Cardiac muscle cell (in vitro differentiated cells and primary cell): Measurements from ENCODE around the gene AK9. TPM values are rescaled to one million over a fixed set of nuclear protein-coding genes. Genes with fewer than 3 reads are reported as not detected.

Experiments used
- DNase-seq, 2 donors: peaks; one replicate each; pipeline versions ENCODE4 v3.0.0 to v3.0.0-alpha.2; 2010 to 2017; ENCODE audit warnings: low read depth in 1 of 2, low spot score in 1 of 2
- H3K27ac ChIP-seq: fragments of 200-600 bp; sonication (generic); 2 replicates; pipeline ENCODE4 v1.5.1; 2016
- H3K27me3 ChIP-seq: fragments of 200-600 bp; sonication (generic); 2 replicates; pipeline ENCODE4 v1.6.0; 2016; ENCODE audit warnings: control low read depth
- H3K36me3 ChIP-seq: fragments of 200-600 bp; sonication (generic); 2 replicates; pipeline ENCODE4 v1.5.1; 2016; ENCODE audit warnings: control low read depth
- H3K4me1 ChIP-seq: fragments of 200-600 bp; sonication (generic); 2 replicates; pipeline ENCODE4 v1.8.1; 2017; ENCODE audit warnings: low read depth, mild to moderate bottlenecking, mixed run types
- H3K4me3 ChIP-seq: fragments of 200-600 bp; sonication (generic); 2 replicates; pipeline ENCODE4 v1.5.1; 2016; ENCODE audit warnings: mild to moderate bottlenecking
- H3K9me3 ChIP-seq: fragments of 200-600 bp; sonication (generic); 2 replicates; pipeline ENCODE4 v1.5.1; 2017; ENCODE audit warnings: low read depth, mild to moderate bottlenecking, control low read depth
- CTCF ChIP-seq: IDR thresholded peaks from 2 replicates; pipeline ENCODE4 v1.5.1; 2012; ENCODE audit warnings: low read depth, mild to moderate bottlenecking, low read length
- polyA plus RNA-seq: library from polyadenylated mRNA; unstranded; fragments of >200 nt; fragmentation: Nextera tagmentation; extraction: Ambion mirVana; gene quantifications from 2 replicates; pipeline ENCODE4 v1.2.1, GENCODE V29; 2016
- total RNA-seq: library from RNA; depleted of rRNA; stranded (reverse); fragments of >200 nt; gene quantifications from 2 replicates; pipeline ENCODE4 v1.2.3, GENCODE V29; 2016

The AK9 gene
- total and polyA plus RNA-seq, 2 experiments from 2014 or later = 8.3 to 18.6 TPM

DNA sequence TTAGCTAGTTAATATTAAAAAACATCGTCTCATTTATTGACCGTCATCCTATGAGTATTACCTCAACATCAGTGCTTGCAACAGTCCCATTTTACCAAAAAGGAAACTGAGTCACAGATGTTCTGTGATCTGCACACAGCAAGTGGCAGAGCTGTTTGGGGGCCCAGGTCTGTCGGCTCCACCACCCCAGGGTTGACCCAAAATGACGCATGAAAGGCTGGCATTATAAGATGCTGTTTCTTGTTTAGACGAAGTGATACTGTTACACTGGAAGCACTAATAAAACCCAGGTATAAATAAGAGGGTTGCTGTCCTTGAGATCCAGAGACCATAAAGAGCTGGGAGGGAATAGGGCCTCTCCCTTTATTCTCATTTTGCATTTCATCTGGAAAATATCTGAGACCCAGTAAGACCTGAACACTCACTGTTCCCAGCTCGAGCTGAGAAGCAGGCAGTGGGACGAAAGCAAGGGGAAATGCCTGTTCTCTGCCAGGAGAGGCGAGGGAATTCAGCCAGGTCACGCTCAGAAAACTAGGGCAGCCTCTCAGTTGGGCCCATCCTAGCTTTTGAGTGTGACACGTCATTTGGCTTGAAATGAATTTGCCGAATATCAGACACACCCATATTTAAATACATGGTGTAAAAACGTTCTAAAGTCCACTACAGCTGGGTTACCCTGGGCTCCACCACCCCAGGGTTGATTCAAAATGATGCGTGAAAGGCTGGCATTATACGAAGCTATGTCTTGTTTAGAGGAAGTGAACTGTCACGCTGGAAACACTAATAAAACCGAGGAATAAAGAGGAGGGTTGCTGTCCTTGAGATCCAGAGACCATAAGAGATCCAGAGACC is 234.1 kb downstream of the AK9 start:
- H3K4me1 ChIP-seq = no peaks in the 10 kb centered on the region
- H3K36me3 ChIP-seq = no peaks in the 10 kb centered on the region
- no peak for TF ChIP-seq CTCF
- H3K4me3 ChIP-seq = no peak overlapping the region
- H3K9me3 ChIP-seq = no peaks in the 10 kb centered on the region
- H3K27me3 ChIP-seq = peaks cover 7% of the 10 kb centered on the region
- H3K27ac ChIP-seq = no peak overlapping the region
- DNase-seq = peak in 1 of 2 donors; percentile 73

DNA sequence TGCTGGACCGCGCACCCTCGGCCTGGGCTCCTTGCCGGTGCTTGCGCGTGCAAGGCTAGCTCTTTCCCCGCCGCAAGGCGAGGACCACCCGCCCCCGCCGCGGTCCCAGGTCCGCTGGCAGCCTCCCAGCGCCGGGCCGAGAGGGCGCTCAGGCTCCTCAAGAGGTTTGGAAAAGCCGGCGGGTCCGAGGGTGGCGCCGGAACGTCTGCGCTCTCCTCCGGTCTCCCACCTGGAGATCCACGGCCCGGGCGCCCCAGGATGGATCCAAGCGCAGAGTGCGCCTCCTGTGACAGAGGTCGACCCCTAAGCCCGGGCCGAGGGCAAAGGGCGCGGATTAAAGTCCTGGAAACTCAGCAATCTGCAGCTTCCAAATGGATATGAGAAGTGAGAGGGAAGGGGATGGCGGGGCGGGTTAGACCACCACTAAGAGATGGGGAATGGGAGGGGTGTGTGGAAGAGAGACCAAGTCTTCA is 234.9 kb downstream of the AK9 start:
- H3K4me1 ChIP-seq = no peaks in the 10 kb centered on the region
- no peaks in the 10 kb centered on the region for H3K9me3 ChIP-seq
- H3K36me3 ChIP-seq = no peaks in the 10 kb centered on the region
- H3K27me3 ChIP-seq = peaks cover 7% of the 10 kb centered on the region
- no peak for TF ChIP-seq CTCF
- H3K27ac ChIP-seq = no peak overlapping the region
- peak overlapping the region; percentile 53 for H3K4me3 ChIP-seq
- peak in 1 of 2 donors; percentile 53 for DNase-seq

DNA sequence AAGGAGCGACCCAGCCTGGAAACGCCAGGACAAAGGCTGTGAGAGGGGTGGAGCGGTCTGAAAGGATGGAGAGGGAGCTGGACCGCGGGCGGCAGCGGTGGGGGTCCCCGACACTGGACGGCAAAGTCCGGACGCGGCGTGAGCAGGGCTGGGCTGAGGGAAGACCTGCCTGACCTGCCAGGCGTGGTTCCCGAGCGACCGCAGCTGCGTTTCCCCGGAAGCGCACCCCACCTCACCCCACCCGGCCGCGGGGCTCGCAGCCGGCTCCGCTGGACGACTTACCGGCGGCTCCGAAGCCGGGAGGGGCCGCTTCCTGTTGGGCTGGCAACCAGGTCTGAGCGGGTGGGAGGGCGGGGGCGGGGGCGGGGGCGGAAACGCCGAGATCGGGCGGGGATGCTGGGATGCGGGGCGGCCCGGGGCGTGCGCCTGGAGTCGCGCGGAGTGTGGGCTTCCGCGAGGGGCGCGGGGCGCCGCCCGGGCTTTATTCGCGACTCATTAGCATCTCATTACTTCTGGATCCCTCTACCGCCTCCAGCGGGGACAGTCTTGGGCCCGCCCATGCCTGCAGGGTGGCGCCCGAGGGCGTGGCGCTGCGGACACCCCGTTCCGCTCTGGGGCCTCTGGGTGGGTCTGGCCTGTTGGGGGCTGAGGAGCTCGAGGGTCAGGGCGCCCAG is 235.4 kb downstream of the AK9 start, which contains the start of gene MICAL1:
MICAL1 (minus strand) TSS at position 336 of the 674 bp plus-strand sequence. CDS start 1,576 bp downstream, outside the sequence.
- no peaks in the 10 kb centered on the region for H3K9me3 ChIP-seq
- H3K4me3 ChIP-seq = peak within 1 kb of the TSS; percentile 53
- H3K27ac ChIP-seq = no peak within 1 kb of the TSS
- peak; percentile 60 to 65 for DNase-seq
- no peaks in the 10 kb centered on the region for H3K4me1 ChIP-seq
- peaks cover 7% of the 10 kb centered on the region for H3K27me3 ChIP-seq
- peak; percentile 29 for TF ChIP-seq CTCF
- H3K36me3 ChIP-seq = no peaks in the 10 kb centered on the region

GRCh38 chr6:109454496-109455436 is 236.2 kb downstream of the AK9 start:
- DNase-seq = peak in 1 of 2 donors; percentile 31
- Histone ChIP-seq H3K27ac (no peak overlapping the region), H3K36me3 (no peaks in the 10 kb centered on the region), H3K9me3 (no peaks in the 10 kb centered on the region), H3K4me3 (peak overlapping the region; percentile 53), H3K27me3 (peaks cover 7% of the 10 kb centered on the region), H3K4me1 (no peaks in the 10 kb centered on the region)
- no peak for TF ChIP-seq CTCF
